RWPE1 (cell line): ENCODE results near the gene EFL1.
"Not testable (repeated sequence)": the region's sequence is repeated elsewhere in the genome, so short reads cannot be mapped to it uniquely, and the experiment has no call there.

Experiments
- CTCF ChIA-PET: fragments of 350-600 bp; sonication (Branson Sonifier 250); formaldehyde crosslinking; extraction: SDS; loops from one replicate; lab custom pipeline; 2021; lab: Yijun Ruan, JAX
- POLR2A ChIA-PET: fragments of 400-600 bp; formaldehyde crosslinking; extraction: SDS; loops from one replicate; lab custom pipeline; 2020; ENCODE audit warnings: antibody characterized with exemption; ENCODE audit not compliant: low non-redundant PET; lab: Yijun Ruan, JAX
- DNase-seq: peaks from one replicate; pipeline ENCODE4 v3.0.0; 2012; ENCODE audit warnings: low spot score
- H3K27ac ChIP-seq: fragments of 450-650 bp; 2 replicates; pipeline ENCODE4 v1.5.1; 2017
- CTCF ChIP-seq: fragments of 450-650 bp; conservative IDR thresholded peaks from 2 replicates; pipeline ENCODE4 v1.5.1; 2017; ENCODE audit warnings: low read depth, mild to moderate bottlenecking

Gene EFL1

GRCh38 chr15:82297546-82297945 is 35.0 kb upstream of the EFL1 start:
- ChIA-PET CTCF (no interaction called here), POLR2A (no interaction called here)
- no peak for TF ChIP-seq CTCF
- no peak for DNase-seq
- no peak overlapping the region for H3K27ac ChIP-seq

- H3K27ac ChIP-seq, result no peak overlapping the region
- CTCF ChIA-PET, result interaction anchor here (0.5 to 0.7 kb wide), 2 partner anchors 658 to 748 kb away, joined by 3 to 4 read pairs; no protein-coding TSS in a partner anchor
- POLR2A ChIA-PET, result no interaction called here
- DNase-seq, result no peak
- no peak for TF ChIP-seq CTCF
These were observed 31.6 kb upstream of the EFL1 start for GRCh38 chr15:82294061-82294690.

- no peak for TF ChIP-seq CTCF
- ChIA-PET POLR2A (no interaction called here), CTCF (no interaction called here)
- no peak overlapping the region for H3K27ac ChIP-seq
- no peak for DNase-seq
These were observed 29.7 kb upstream of the EFL1 start for GRCh38 chr15:82292271-82292670.

- POLR2A ChIA-PET, CTCF ChIA-PET, DNase-seq, H3K27ac ChIP-seq: not testable (repeated sequence)
These were observed 25.7 kb upstream of the EFL1 start for GRCh38 chr15:82288202-82288601.

- POLR2A ChIA-PET, CTCF ChIA-PET, H3K27ac ChIP-seq, DNase-seq: not testable (repeated sequence)
These were observed 23.9 kb upstream of the EFL1 start for GRCh38 chr15:82286475-82286874.

- H3K27ac ChIP-seq, POLR2A ChIA-PET, CTCF ChIA-PET, DNase-seq: not testable (repeated sequence)
These were observed 21.8 kb upstream of the EFL1 start for GRCh38 chr15:82284381-82284780.

- POLR2A ChIA-PET, CTCF ChIA-PET, H3K27ac ChIP-seq, DNase-seq: not testable (repeated sequence)
These were observed 19.9 kb upstream of the EFL1 start for GRCh38 chr15:82282386-82282785.

- CTCF ChIA-PET, POLR2A ChIA-PET, H3K27ac ChIP-seq, DNase-seq: not testable (repeated sequence)
- TF ChIP-seq CTCF, result peak; percentile 56
These were observed 18.7 kb upstream of the EFL1 start for GRCh38 chr15:82281276-82281675.

- no peak for TF ChIP-seq CTCF
These were observed 12.9 kb upstream of the EFL1 start for GRCh38 chr15:82275410-82275809.

More at GRCh38 chr15:82275410-82275809, 12.9 kb upstream of the EFL1 start:
- H3K27ac ChIP-seq, result no peak overlapping the region
- POLR2A ChIA-PET, result no interaction called here
- CTCF ChIA-PET, result interaction anchor here (0.6 kb wide), 1 partner anchor 79 kb away, joined by 4 read pairs; no protein-coding TSS in a partner anchor
- no peak for DNase-seq
